GM06990 (cell line): ENCODE measurements around the gene VAV3.
"Not testable (repeated sequence)": the region's sequence is repeated elsewhere in the genome, so short reads cannot be mapped to it uniquely, and the experiment has no call there.

Experiments
- DNase-seq: peaks from one replicate; pipeline ENCODE4 v3.0.0-alpha.2; 2011; ENCODE audit not compliant: insufficient read length; ENCODE audit errors: extremely low read depth
- H3K27me3 ChIP-seq: replicated peaks from 2 replicates; pipeline ENCODE4 v1.6.0; 2011; ENCODE audit warnings: low read length; ENCODE audit not compliant: control insufficient read depth, insufficient read depth
- H3K36me3 ChIP-seq: 2 replicates; pipeline ENCODE4 v1.5.1; 2011; ENCODE audit warnings: low read length; ENCODE audit not compliant: control insufficient read depth, insufficient read depth
- H3K4me3 ChIP-seq: replicated peaks from 2 replicates; pipeline ENCODE4 v1.5.1; 2011; ENCODE audit warnings: low read depth, mild to moderate bottlenecking, control low read depth, low read length
- CTCF ChIP-seq: IDR thresholded peaks from 2 replicates; pipeline ENCODE4 v1.5.1; 2011; ENCODE audit warnings: low read length, control low read depth, mild to moderate bottlenecking, inconsistent platforms; ENCODE audit not compliant: insufficient read depth, poor library complexity, severe bottlenecking

The VAV3 gene

GRCh38 chr1:107866870-107867269 lies 98.1 kb downstream of the VAV3 start:
- TF ChIP-seq CTCF = no peak
- no peak for DNase-seq
- no peaks in the 10 kb centered on the region for H3K36me3 ChIP-seq
- no peak overlapping the region for H3K4me3 ChIP-seq
- no peaks in the 10 kb centered on the region for H3K27me3 ChIP-seq

- no peak overlapping the region for H3K4me3 ChIP-seq
- no peak for TF ChIP-seq CTCF
- H3K27me3 ChIP-seq = no peaks in the 10 kb centered on the region
- H3K36me3 ChIP-seq = no peaks in the 10 kb centered on the region
- DNase-seq = no peak
Observed at GRCh38 chr1:107865627-107866026, 99.4 kb downstream of the VAV3 start.

- Histone ChIP-seq H3K36me3 (no peaks in the 10 kb centered on the region), H3K4me3 (no peak overlapping the region), H3K27me3 (no peaks in the 10 kb centered on the region; the same call in 1 of the 2 replicates)
- TF ChIP-seq CTCF = no peak
- no peak for DNase-seq
Observed at GRCh38 chr1:107863342-107863741, 101.6 kb downstream of the VAV3 start.

- TF ChIP-seq CTCF = no peak
- Histone ChIP-seq H3K27me3 (no peaks in the 10 kb centered on the region; the same call in 1 of the 2 replicates), H3K36me3 (no peaks in the 10 kb centered on the region), H3K4me3 (no peak overlapping the region)
- no peak for DNase-seq
Observed at GRCh38 chr1:107862064-107862463, 102.9 kb downstream of the VAV3 start.

GRCh38 chr1:107858323-107858722 lies 106.7 kb downstream of the VAV3 start:
- no peaks in the 10 kb centered on the region for H3K36me3 ChIP-seq
- no peak overlapping the region for H3K4me3 ChIP-seq
- DNase-seq = no peak
- no peaks in the 10 kb centered on the region; the same call in 1 of the 2 replicates for H3K27me3 ChIP-seq
- TF ChIP-seq CTCF = no peak

GRCh38 chr1:107851418-107851817 lies 113.6 kb downstream of the VAV3 start:
- no peaks in the 10 kb centered on the region for H3K27me3 ChIP-seq
- no peak for DNase-seq
- TF ChIP-seq CTCF = no peak
- H3K36me3 ChIP-seq = no peaks in the 10 kb centered on the region
- H3K4me3 ChIP-seq = no peak overlapping the region

- H3K4me3 ChIP-seq, H3K27me3 ChIP-seq, H3K36me3 ChIP-seq, DNase-seq: not testable (repeated sequence)
Observed at GRCh38 chr1:107844541-107845194, 120.3 kb downstream of the VAV3 start.
